Activated naive CD8-positive, alpha-beta T cell treated with anti-CD3 and anti-CD28 coated beads, Interleukin-2, amount 50 U/mL, for 16 hours (primary cell): Measurements from ENCODE around the gene NANS.

Experiments
- DNase-seq: peaks from one replicate; pipeline ENCODE4 v3.0.0-alpha.2; 2020; ENCODE audit warnings: low read depth, low spot score

Gene NANS

GRCh38 chr9:98038958-98039357 is 17.6 kb upstream of the NANS start:
- DNase-seq: no peak

DNA sequence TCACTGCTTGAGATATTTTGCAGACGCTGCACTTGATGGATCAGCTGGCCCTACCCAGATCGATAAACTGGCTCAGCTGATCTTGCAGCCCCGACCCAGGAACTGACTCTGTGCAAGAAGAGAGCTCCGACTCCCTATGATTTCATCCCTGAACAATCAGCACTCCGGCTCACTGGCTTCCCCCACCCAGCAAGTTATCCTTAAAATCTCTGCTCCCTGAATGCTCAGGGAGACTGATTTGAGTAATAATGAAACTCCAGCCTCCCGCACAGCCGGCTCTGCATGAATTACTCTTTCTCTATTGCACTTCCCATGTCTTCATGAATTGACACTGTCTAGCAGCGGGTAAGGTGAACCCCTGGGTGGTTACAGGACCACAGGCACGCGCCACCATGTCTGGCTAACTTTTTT is 16.9 kb upstream of the NANS start:
- no peak for DNase-seq

- no peak for DNase-seq
Observed at GRCh38 chr9:98040212-98040611, 16.3 kb upstream of the NANS start.

GRCh38 chr9:98043915-98044314 is 12.6 kb upstream of the NANS start:
- no peak for DNase-seq

DNA sequence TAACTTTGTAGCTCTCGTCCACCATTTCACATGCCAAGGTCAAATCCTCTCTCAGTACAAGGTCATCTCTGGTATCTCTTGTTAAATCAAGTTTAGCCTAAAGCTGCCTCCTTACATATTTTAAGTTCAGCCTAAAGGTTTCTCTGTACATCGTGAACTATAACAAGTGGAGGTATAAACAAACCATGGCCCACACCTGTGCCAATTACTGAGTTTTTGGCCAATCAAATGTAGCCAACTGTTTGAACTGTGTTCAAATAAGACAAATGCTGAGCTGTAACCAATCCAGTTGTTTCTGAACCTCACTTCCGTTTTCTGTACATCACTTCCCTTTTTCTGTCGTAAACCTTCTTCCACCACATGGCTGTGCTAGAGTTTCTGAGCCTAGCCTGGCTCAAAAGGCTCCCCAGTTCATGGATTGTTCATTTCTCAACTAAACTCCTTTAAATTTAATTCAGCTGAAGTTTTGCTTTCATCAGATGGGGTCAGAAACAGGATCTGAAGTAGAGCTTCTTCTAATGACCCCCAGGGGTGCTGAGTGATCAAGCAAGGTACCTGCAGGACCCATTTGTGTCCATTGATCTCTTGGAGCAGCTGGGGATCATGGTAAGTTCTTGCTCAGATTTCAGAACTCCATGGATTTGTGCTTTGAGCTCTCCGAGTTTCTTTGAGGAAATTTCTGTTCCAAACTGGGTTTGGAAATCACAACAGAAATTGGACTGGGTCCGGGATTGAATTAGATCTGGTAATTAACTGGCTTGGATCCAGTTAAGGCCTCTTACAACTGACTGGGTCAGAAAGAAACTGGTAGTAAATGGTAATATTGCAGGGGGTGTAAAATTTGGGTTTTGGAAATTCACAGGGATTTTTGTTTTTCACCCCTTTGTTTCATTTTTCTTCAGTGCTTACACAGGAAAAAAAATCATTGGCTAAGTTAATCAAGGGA is 11.0 kb upstream of the NANS start:
- no peak for DNase-seq

- DNase-seq: no peak
Observed at GRCh38 chr9:98046180-98046543, 10.4 kb upstream of the NANS start.

- DNase-seq: no peak
Observed at GRCh38 chr9:98047002-98047401, 9.5 kb upstream of the NANS start.

- no peak for DNase-seq
Observed at GRCh38 chr9:98049288-98050072, 7.1 kb upstream of the NANS start.

DNA sequence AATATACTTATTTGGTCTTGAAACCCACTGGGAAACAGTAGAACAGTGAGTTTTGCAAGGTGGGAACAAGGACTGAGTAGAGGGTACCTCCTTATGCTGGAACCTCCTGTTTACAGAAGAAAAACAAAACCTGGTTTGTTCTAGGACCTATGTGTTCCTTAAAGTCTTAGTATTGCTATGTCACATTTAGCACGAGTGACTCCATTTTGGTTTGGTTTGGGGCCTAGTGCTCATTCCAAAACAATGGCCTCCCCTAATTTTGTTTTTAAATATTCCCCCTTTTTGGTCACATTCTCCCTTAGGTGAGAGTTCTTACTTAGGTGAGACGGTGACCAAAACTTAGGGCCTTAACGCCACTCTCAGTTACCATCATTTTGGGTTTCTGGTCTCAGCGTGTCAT is 6.2 kb upstream of the NANS start:
- no peak for DNase-seq

DNA sequence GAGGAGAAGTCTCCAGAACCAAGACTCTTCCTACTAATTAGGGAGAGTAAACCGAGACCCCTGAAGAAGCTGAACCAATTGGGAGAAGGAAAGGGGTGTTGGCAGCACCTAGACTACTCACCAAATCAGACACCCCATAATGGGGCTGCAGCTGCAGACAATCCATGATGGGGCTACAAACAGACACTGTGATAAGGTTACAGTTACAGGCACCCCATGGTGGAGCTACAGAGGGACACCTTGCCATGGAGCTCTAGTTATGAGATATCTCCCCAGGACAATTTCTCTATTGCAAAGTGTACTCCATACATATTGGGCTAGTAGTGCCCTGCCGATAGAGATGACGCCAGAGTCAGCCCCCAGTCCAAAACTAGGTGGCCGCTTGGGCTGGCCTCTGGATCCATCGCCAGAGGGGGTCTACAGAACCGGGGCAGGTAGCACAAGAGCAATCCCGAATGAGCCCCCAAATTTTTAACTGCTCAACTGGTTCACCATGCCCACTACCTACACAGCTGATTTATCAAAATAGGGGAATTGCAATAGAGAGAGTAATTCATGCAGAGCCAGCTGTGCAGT is 2.1 kb upstream of the NANS start:
- no peak for DNase-seq

DNA sequence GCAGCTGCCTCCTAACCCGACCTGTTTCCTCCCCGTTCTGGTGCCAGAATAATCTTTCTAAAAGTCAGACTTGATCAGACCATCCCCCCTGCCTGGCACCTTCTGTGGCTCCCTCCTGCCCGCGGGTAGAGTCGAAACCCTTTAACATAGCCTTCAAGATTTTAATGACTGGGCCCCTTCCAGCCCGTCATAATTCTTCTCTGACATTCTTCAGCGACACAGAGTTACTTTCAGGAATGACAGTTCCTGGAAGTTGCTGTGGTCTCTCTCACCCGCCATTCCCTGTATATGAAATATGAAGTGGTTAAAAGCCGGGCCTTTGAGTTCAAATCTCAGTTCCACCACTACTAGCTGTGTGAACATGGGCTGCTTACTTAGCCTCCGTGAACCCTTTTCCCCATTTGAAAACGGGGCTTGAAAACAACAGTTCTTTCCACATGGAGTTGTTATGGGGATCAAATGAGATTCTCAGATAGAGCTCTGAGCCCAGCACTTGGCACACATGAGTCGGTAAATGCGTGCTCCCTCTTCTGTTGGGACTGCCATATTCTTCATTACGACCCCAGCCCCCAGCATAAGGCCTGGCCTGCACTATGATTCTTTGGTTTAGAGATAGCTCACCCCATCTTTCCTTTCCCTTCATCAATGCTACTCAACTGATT is 737 bp downstream of the NANS start:
- DNase-seq: no peak

DNA sequence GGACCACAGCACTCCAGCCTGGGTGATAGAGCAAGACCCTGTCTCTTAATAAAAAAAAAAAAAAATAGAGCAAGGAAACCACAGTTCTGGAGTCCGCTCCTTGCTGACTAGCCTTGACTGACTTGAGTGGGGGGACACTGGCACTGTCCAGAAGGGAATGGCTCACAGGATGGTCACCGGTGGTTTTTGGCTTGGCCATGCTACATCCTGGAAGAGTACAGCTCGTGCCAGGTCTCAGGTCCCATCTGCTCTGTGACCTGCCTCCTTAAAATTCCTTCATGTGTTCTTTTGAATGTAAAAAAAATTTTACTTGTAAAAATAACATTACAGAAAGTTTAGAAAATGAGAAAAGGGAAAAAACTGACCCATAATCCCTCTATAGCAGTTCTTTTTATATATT is 5.6 kb downstream of the NANS start:
- DNase-seq: no peak

DNA sequence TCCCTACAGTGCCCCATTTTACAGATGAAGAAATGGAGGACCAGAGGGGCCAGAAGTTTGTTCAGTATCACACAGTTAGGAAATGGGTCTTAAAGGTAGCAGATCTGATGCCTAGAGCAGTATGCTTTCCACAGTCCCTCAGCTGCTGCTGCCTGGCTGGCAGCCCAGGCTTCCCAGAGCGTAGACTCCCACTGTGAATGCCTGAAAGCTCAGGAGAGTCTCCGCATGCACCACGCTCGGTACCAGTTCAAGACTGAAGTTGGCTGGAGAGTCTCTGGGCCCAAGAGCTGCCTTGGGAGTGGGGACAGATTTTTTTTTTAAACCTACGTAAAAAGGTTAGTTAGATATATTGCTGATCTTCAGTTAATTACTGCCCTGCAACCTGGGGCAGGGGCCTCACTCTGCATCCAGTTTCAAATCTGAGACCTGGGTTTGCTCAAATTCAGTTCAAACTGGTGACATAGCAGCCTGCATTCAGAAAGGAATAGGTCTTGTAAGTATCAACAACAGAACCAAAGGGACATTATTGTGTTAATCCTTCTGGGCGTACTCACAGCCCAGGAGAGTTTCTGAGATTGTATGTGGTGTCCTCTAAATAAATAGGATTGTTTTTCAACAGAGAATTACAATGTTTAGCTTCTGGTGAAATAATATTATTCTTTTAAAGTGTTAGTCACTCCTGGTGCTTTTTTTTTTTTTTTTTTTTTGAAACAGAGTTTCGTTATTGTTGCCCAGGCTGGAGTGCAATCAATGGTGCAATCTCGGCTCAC is 8.3 kb downstream of the NANS start:
- no peak for DNase-seq

- DNase-seq: no peak
Observed at GRCh38 chr9:98066235-98066634, 9.7 kb downstream of the NANS start.

DNA sequence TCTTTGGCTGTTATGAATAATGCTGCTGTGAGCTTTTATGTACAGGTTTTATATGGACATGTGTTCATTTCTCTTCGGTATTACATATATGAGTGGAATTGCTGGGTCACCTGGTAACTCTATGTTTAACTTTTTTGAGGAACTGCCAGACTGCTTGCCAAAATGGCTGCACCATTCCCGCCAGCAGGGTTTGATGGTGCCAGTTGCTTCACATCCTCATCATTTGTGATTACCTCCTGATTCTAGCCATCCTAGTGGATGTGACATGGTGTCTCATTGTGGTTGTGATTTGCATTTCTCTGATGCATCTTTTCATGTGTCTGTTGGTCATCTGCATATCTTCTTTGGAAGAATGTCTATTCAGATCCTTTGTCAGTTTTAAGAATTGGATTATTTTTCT is 10.7 kb downstream of the NANS start:
- DNase-seq: no peak

GRCh38 chr9:98069551-98069950 is 13.0 kb downstream of the NANS start:
- no peak for DNase-seq

DNA sequence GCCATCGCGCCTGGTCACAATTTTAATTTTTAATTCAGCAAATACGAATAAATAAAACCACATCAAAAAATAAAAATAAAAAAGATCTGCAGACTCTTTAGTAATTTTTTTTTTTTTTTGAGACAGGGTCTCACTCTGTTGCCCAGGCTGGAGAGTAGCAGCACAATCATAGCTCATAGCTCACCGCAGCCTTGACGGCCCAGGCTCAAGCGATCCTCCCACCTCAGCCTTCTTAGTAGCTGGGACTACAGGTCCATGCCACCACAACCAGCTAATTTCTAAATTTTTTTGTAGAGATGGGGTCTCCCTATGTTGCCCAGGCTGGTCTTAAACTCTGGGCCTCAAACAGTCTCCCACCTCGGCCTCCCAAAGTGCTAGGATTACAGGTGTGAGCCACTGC is 14.2 kb downstream of the NANS start:
- no peak for DNase-seq

DNA sequence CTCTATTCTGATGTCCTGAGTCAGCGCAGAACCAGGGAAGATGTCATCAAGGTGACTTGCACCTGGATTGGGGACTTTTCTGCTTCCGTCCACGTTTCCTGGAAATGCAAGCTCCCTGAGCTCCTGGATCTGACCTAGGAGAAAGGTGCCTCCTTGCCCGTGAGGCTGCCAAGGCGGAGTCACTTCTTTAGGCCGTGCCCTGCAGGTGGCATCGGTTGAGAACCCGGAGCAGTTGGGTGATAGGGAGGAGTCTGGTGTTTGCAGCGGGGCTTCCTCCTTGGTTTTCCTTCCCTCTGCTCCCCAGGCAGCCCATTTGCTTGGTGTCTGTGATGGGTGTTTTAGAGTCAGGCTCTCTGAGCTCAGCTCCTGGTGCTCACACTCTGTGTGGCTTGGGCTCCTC is 15.2 kb downstream of the NANS start:
- no peak for DNase-seq

GRCh38 chr9:98074115-98074990 is 17.8 kb downstream of the NANS start:
- DNase-seq: peak; percentile 31

DNA sequence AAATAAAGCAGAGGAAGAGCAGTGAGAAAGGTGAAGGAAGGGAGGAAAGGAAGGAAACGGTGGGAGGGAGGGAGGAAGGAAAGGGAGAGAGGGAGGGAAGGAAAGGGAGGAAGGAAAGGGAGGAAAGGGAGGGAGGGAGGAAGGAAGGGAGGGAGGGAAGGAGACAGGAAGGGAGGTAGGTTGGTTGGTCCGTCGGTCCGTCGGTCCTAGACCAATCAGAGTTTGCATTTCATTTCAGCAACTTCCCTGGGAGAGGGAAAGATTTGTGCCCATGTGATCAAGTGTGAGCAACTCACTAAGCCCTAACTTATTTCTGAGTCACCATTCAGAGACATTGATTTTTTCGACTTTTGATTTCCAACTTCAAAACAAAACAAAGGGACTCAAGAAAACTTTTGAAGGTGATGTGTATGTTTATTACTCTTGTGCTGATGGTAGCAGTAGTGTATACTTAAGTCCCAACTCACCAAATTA is 18.8 kb downstream of the NANS start:
- DNase-seq: no peak
